Mesendoderm (in vitro differentiated cells): ENCODE measurements around the gene TPBGL.

Source experiments
- DNase-seq: peaks from one replicate; pipeline ENCODE4 v3.0.0; 2013
- H2AK5ac ChIP-seq: 2 replicates; pipeline ENCODE4 v1.6.1; 2013; ENCODE audit warnings: low read length, inconsistent platforms
- H2BK120ac ChIP-seq: 2 replicates; pipeline ENCODE4 v1.6.1; 2013; ENCODE audit warnings: low read depth, mild to moderate bottlenecking, low read length, moderate library complexity, mixed read lengths
- H2BK15ac ChIP-seq: replicated peaks from 2 replicates; pipeline ENCODE4 v1.6.1; 2013; ENCODE audit warnings: low read depth, mild to moderate bottlenecking, moderate library complexity
- H2BK5ac ChIP-seq: 2 replicates; pipeline ENCODE4 v1.6.1; 2013; ENCODE audit warnings: low read length, inconsistent platforms
- H3K18ac ChIP-seq: 2 replicates; pipeline ENCODE4 v1.6.1; 2013; ENCODE audit warnings: mild to moderate bottlenecking, low read length, mixed read lengths
- H3K23ac ChIP-seq: one replicate; pipeline ENCODE4 v1.6.1; 2013; ENCODE audit warnings: low read length
- H3K27ac ChIP-seq: 2 replicates; pipeline ENCODE4 v1.5.1; 2013; ENCODE audit warnings: low read depth, mild to moderate bottlenecking, inconsistent platforms, low read length, moderate library complexity
- H3K27me3 ChIP-seq: 2 replicates; pipeline ENCODE4 v1.6.1; 2013; ENCODE audit warnings: low read length, control low read depth, mild to moderate bottlenecking, inconsistent platforms; ENCODE audit not compliant: insufficient read depth, poor library complexity
- H3K36me3 ChIP-seq: 2 replicates; pipeline ENCODE4 v1.6.1; 2013; ENCODE audit warnings: low read length, inconsistent platforms; ENCODE audit not compliant: control insufficient read depth, insufficient read depth
- H3K4ac ChIP-seq: one replicate; pipeline ENCODE4 v1.6.1; 2013; ENCODE audit warnings: low read depth, mild to moderate bottlenecking, low read length, moderate library complexity
- H3K4me1 ChIP-seq: 2 replicates; pipeline ENCODE4 v1.6.1; 2013; ENCODE audit warnings: low read depth, low read length, inconsistent platforms; ENCODE audit not compliant: control insufficient read depth
- H3K4me2 ChIP-seq: 2 replicates; pipeline ENCODE4 v1.6.1; 2013; ENCODE audit warnings: low read length
- H3K4me3 ChIP-seq: 2 replicates; pipeline ENCODE4 v1.5.1; 2013; ENCODE audit warnings: mild to moderate bottlenecking, low read length
- H3K56ac ChIP-seq: one replicate; pipeline ENCODE4 v1.6.1; 2013; ENCODE audit warnings: low read length
- H3K79me1 ChIP-seq: 2 replicates; pipeline ENCODE4 v1.6.1; 2013; ENCODE audit warnings: low read length, inconsistent platforms
- H3K79me2 ChIP-seq: 2 replicates; pipeline ENCODE4 v1.6.1; 2013; ENCODE audit warnings: mild to moderate bottlenecking, low read length; ENCODE audit not compliant: control insufficient read depth, insufficient read depth
- H3K9ac ChIP-seq: 2 replicates; pipeline ENCODE4 v1.6.1; 2013; ENCODE audit warnings: low read length, inconsistent platforms
- H4K5ac ChIP-seq: one replicate; pipeline ENCODE4 v1.6.1; 2013; ENCODE audit warnings: low read length
- H4K8ac ChIP-seq: one replicate; pipeline ENCODE4 v1.6.1; 2013; ENCODE audit warnings: low read depth, mild to moderate bottlenecking, control low read depth, low read length, moderate library complexity
- WGBS: extraction: QIAGEN DNeasy Blood & Tissue Kit; methylation state at CpG from one replicate; pipeline ENCODE4 v1.1.7; 2013; ENCODE audit warnings: low lambda C conversion rate, missing lambda C conversion rate; ENCODE audit not compliant: insufficient coverage; ENCODE audit errors: extremely low coverage; 5-methylcytosine and 5-hydroxymethylcytosine counted together

The TPBGL gene

DNA sequence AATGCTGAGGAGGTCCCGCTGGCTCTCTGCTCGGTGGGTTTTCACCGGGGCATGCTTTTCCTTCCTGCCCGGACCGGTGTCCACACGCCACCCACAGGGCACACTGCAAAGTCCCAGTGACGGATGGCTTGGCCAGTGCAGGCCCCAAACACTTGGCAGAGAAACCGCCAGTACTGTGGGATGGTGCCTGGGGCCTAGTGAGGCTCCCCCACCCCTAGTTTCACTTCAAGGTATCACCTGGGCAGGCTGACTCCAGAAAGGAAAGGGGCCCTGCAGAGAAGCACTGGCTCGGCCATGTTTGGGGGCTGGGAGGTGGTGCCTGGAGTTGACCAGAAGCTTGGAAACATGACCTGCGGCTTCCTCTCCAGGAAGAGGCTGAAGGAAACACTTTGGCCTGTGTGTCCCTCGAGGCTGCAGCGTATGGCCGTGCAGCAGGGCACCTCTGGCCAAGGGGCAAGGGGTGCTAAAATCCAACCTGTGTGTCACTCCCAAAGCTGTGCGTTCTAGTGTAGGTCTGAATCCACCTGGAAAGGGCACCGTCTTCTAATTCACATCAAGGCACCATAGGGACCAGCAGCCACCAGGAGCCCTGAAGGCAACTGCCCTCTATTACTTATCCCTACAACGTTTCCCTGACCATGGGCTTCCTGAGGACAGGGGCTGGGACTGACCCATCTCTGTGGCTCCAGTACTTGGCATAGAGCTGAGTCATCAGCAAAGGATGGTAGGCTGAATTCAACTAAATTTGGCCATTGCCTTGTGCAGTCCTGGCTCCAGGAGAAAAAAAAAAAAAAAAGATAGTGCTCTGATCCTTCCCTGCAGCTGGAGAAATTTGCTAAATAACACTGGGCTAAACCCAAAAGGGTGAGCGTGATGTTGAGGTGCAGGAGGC is 22.6 kb downstream of the TPBGL start:
- H3K18ac ChIP-seq, result no peak overlapping the region
- H3K79me1 ChIP-seq, result no peaks in the 10 kb centered on the region
- H2AK5ac ChIP-seq, result no peak overlapping the region
- no peak overlapping the region for H4K8ac ChIP-seq
- no peaks in the 10 kb centered on the region for H3K36me3 ChIP-seq
- no peaks in the 10 kb centered on the region for H3K27me3 ChIP-seq
- no peak overlapping the region for H2BK120ac ChIP-seq
- no peak overlapping the region for H3K9ac ChIP-seq
- no peaks in the 10 kb centered on the region for H3K79me2 ChIP-seq
- H4K5ac ChIP-seq, result no peak overlapping the region
- no peak overlapping the region for H3K4ac ChIP-seq
- H3K4me2 ChIP-seq, result no peak overlapping the region
- WGBS, result no CpG with 5 or more reads among the region's 17 CpGs
- H3K23ac ChIP-seq, result no peak overlapping the region
- no peak overlapping the region for H2BK15ac ChIP-seq
- H2BK5ac ChIP-seq, result no peak overlapping the region
- no peak overlapping the region for H3K27ac ChIP-seq
- no peak for DNase-seq
- peaks cover 2% of the 10 kb centered on the region for H3K4me1 ChIP-seq
- H3K56ac ChIP-seq, result no peak overlapping the region
- no peak overlapping the region for H3K4me3 ChIP-seq

DNA sequence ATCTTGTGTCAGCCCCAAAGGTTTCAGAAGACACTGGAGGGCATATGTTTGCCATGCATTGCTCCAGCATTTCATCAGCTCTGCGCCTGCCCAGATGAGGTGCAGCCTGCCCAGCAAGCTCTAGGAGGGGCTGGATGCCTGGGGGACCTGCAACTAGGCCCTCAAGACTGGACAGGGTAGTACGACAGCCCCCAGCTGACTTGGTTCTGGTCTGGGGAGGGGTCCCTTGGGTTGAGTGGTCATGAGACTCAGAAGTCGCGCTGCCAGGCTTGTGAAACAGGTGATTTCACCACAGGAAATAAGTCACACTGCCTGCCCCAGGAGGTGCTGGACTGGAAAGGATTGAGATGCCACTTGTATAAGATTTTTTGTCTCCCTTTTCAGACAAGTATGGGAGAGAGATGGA is 23.4 kb downstream of the TPBGL start:
- peaks cover 2% of the 10 kb centered on the region for H3K4me1 ChIP-seq
- no peaks in the 10 kb centered on the region for H3K79me1 ChIP-seq
- no peak overlapping the region for H3K56ac ChIP-seq
- no peak overlapping the region for H2AK5ac ChIP-seq
- H3K36me3 ChIP-seq, result peaks cover 2% of the 10 kb centered on the region
- no peak overlapping the region for H3K27ac ChIP-seq
- H3K4ac ChIP-seq, result no peak overlapping the region
- H3K27me3 ChIP-seq, result no peaks in the 10 kb centered on the region
- peak; percentile 37 for DNase-seq
- no peaks in the 10 kb centered on the region for H3K79me2 ChIP-seq
- no peak overlapping the region for H2BK15ac ChIP-seq
- H3K4me2 ChIP-seq, result no peak overlapping the region
- H3K9ac ChIP-seq, result no peak overlapping the region
- no peak overlapping the region for H4K8ac ChIP-seq
- no peak overlapping the region for H3K4me3 ChIP-seq
- no CpG with 5 or more reads among the region's 4 CpGs for WGBS
- no peak overlapping the region for H3K18ac ChIP-seq
- no peak overlapping the region for H3K23ac ChIP-seq
- H4K5ac ChIP-seq, result no peak overlapping the region
- H2BK120ac ChIP-seq, result no peak overlapping the region
- H2BK5ac ChIP-seq, result no peak overlapping the region

DNA sequence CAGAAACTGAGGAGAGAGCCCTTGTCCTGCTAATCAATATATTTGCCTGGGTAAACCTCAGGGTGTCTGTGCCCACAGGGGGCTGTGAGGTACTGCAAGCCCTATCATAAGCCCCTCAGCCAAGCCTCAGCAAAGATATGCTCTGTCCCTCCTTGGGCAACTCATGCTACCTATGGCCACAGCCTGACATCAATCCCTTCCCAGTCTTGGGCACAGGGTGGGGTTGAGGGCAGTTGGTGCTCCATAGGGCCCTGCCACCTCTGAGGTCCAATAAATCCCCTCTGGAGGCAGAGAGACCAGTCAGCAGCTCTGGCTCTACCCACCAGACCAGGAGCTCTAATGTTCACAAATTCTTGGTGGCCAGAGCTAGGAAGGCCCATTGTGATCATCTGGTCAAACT is 23.8 kb downstream of the TPBGL start:
- Histone ChIP-seq H3K56ac (no peak overlapping the region), H3K4me2 (no peak overlapping the region), H2BK15ac (no peak overlapping the region), H3K27me3 (no peaks in the 10 kb centered on the region), H3K9ac (no peak overlapping the region), H3K4me1 (peaks cover 2% of the 10 kb centered on the region), H3K4me3 (no peak overlapping the region), H2BK5ac (no peak overlapping the region), H3K18ac (no peak overlapping the region), H4K8ac (no peak overlapping the region), H3K79me1 (no peaks in the 10 kb centered on the region), H3K27ac (no peak overlapping the region), H2BK120ac (no peak overlapping the region), H3K4ac (no peak overlapping the region), H3K36me3 (peaks cover 2% of the 10 kb centered on the region), H4K5ac (no peak overlapping the region), H2AK5ac (no peak overlapping the region), H3K79me2 (no peaks in the 10 kb centered on the region), H3K23ac (no peak overlapping the region)
- no peak for DNase-seq

DNA sequence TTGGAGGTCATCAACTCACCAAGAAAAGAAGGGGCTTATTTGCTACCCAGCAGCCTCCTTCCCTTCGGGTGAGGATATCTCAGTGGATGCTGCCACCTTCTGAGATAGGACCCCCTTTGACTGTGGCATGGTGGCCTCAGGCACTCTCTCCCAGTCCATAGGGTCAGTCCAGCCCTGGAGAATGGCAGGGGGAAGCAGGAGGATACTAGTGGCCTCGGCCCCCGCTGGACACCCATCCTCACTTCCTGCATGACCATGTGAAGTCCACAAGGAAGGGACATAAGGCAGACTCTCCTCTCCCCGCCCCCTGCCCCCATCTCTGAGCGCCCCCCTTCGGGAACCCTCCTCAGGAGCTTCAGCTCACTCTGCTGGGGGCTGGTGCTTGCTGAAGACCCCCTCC is 24.4 kb downstream of the TPBGL start:
- H3K79me2 ChIP-seq, result no peaks in the 10 kb centered on the region
- no peak for DNase-seq
- no peak overlapping the region for H3K4me2 ChIP-seq
- H3K23ac ChIP-seq, result no peak overlapping the region
- H3K79me1 ChIP-seq, result no peaks in the 10 kb centered on the region
- no peak overlapping the region for H3K4ac ChIP-seq
- no peaks in the 10 kb centered on the region for H3K27me3 ChIP-seq
- H2AK5ac ChIP-seq, result no peak overlapping the region
- peaks cover 2% of the 10 kb centered on the region for H3K4me1 ChIP-seq
- no peak overlapping the region for H2BK5ac ChIP-seq
- no peak overlapping the region for H2BK120ac ChIP-seq
- no peak overlapping the region for H3K9ac ChIP-seq
- H4K8ac ChIP-seq, result no peak overlapping the region
- no CpG with 5 or more reads among the region's 6 CpGs for WGBS
- no peak overlapping the region for H3K56ac ChIP-seq
- H2BK15ac ChIP-seq, result no peak overlapping the region
- no peak overlapping the region for H3K4me3 ChIP-seq
- H3K27ac ChIP-seq, result no peak overlapping the region
- no peak overlapping the region for H4K5ac ChIP-seq
- H3K18ac ChIP-seq, result no peak overlapping the region
- H3K36me3 ChIP-seq, result peaks cover 2% of the 10 kb centered on the region

DNA sequence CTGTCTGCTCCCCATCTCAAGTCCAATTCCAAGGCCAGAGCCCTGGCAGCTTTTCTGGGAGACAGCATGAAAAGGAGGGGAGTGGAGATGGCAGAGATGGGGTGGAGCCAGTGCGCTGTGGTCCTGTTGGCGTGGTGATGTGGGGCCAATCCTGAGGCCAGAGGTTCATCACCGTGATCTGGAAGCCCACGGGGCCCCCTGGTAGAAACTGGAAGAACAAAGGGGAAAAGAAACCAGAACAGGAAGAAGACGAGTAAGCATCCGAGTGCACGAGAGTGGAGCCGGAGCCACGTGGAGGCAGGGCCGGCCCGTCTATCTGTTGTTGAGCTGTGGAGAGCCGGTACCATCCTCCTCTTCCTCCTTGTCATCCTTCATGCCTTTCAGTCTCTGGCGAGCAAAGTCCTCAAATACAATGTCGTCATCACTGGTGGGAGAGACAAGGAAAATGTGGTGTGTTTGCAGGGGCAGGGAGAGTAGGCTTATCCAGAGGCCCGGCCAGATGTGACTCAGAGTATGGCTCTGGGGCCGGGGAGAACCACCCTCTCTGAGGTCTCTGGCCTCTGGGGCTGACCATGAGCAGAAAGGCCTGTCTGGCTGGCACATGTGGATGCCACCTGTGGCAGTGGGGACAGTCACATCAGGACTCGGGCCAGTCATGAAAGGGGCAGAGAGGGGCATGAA is 25.4 kb downstream of the TPBGL start:
- Histone ChIP-seq H3K79me2 (no peaks in the 10 kb centered on the region), H3K4me2 (no peak overlapping the region), H2BK15ac (no peak overlapping the region), H3K4me3 (no peak overlapping the region), H4K5ac (no peak overlapping the region), H3K79me1 (no peaks in the 10 kb centered on the region), H3K27ac (no peak overlapping the region), H3K23ac (no peak overlapping the region), H3K18ac (no peak overlapping the region), H2BK5ac (no peak overlapping the region), H2BK120ac (no peak overlapping the region), H3K4me1 (peaks cover 2% of the 10 kb centered on the region), H3K36me3 (peaks cover 2% of the 10 kb centered on the region), H3K56ac (no peak overlapping the region), H3K27me3 (no peaks in the 10 kb centered on the region), H2AK5ac (no peak overlapping the region), H3K9ac (no peak overlapping the region), H4K8ac (no peak overlapping the region), H3K4ac (no peak overlapping the region)
- no CpG with 5 or more reads among the region's 17 CpGs for WGBS
- no peak for DNase-seq
